HL-60 (cell line): Measurements from ENCODE around the gene STXBP5.

Source experiments
- DNase-seq, 2 experiments: peaks; one replicate each; pipeline ENCODE4 v3.0.0-alpha.2; 2010 to 2020; ENCODE audit warnings: low read depth in 1 of 2, low spot score in 1 of 2
- H3K27ac ChIP-seq: fragments of 250-450 bp; sonication (Bioruptor Pico); replicated peaks from 2 replicates; pipeline ENCODE4 v1.5.1; 2020; ENCODE audit warnings: mild to moderate bottlenecking, moderate library complexity
- H3K27me3 ChIP-seq: fragments of 250-450 bp; sonication (Bioruptor Pico); 2 replicates; pipeline ENCODE4 v1.5.1; 2021; ENCODE audit warnings: mild to moderate bottlenecking, moderate library complexity; ENCODE audit not compliant: insufficient read depth, poor library complexity, severe bottlenecking
- H3K4me3 ChIP-seq: replicated peaks from 2 replicates; pipeline ENCODE4 v1.5.1; 2011; ENCODE audit warnings: mild to moderate bottlenecking, control low read depth, low read length; ENCODE audit not compliant: insufficient read depth
- GABPA ChIP-seq: IDR thresholded peaks from 2 replicates; pipeline ENCODE4 v1.6.1; 2012; ENCODE audit warnings: low read depth
- POLR2AphosphoS5 ChIP-seq: IDR thresholded peaks from 2 replicates; pipeline ENCODE4 v1.6.1; 2012; ENCODE audit warnings: low read depth
- SPI1 ChIP-seq: IDR thresholded peaks from 2 replicates; pipeline ENCODE4 v1.6.1; 2012; ENCODE audit warnings: low read depth, mild to moderate bottlenecking, borderline replicate concordance
- TF ChIP-seq, protein P1 (sequence below): IDR thresholded peaks from 2 replicates; pipeline ENCODE4 v1.6.1; 2012; ENCODE audit warnings: low read depth; ENCODE audit not compliant: insufficient replicate concordance
- TF ChIP-seq, protein P2 (sequence below): IDR thresholded peaks from one replicate; pipeline ENCODE4 v1.5.1; 2011; ENCODE audit warnings: low read length, control low read depth, inconsistent platforms; ENCODE audit not compliant: insufficient read depth

The STXBP5 gene

DNA sequence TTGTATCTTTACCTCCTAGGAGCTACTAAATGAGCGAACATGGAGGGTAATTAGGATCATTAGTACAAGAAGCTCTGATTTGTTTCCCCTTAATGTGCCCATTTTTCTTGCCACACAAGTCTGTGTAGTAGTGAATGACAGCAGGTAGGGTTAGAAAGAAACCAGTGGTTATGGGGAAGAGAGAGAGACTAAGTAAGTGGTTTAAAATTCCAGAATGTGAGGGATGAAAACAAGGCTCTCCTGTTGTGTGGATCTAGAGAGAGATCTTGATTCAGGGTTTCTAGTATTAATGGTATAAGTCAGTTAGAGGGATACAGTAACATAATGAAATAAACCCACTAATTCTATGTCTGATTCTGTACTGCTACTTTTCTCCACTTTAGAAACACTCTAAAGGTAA lies 22.7 kb downstream of the STXBP5 start:
- H3K27ac ChIP-seq, result no peak overlapping the region
- H3K27me3 ChIP-seq, result no peaks in the 10 kb centered on the region
- no peak for DNase-seq
- TF ChIP-seq GABPA, result no peak
- TF ChIP-seq SPI1, result no peak
- TF ChIP-seq POLR2AphosphoS5, result no peak
- TF ChIP-seq, protein P1, sequence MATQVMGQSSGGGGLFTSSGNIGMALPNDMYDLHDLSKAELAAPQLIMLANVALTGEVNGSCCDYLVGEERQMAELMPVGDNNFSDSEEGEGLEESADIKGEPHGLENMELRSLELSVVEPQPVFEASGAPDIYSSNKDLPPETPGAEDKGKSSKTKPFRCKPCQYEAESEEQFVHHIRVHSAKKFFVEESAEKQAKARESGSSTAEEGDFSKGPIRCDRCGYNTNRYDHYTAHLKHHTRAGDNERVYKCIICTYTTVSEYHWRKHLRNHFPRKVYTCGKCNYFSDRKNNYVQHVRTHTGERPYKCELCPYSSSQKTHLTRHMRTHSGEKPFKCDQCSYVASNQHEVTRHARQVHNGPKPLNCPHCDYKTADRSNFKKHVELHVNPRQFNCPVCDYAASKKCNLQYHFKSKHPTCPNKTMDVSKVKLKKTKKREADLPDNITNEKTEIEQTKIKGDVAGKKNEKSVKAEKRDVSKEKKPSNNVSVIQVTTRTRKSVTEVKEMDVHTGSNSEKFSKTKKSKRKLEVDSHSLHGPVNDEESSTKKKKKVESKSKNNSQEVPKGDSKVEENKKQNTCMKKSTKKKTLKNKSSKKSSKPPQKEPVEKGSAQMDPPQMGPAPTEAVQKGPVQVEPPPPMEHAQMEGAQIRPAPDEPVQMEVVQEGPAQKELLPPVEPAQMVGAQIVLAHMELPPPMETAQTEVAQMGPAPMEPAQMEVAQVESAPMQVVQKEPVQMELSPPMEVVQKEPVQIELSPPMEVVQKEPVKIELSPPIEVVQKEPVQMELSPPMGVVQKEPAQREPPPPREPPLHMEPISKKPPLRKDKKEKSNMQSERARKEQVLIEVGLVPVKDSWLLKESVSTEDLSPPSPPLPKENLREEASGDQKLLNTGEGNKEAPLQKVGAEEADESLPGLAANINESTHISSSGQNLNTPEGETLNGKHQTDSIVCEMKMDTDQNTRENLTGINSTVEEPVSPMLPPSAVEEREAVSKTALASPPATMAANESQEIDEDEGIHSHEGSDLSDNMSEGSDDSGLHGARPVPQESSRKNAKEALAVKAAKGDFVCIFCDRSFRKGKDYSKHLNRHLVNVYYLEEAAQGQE, result no peak
- TF ChIP-seq, protein P2, sequence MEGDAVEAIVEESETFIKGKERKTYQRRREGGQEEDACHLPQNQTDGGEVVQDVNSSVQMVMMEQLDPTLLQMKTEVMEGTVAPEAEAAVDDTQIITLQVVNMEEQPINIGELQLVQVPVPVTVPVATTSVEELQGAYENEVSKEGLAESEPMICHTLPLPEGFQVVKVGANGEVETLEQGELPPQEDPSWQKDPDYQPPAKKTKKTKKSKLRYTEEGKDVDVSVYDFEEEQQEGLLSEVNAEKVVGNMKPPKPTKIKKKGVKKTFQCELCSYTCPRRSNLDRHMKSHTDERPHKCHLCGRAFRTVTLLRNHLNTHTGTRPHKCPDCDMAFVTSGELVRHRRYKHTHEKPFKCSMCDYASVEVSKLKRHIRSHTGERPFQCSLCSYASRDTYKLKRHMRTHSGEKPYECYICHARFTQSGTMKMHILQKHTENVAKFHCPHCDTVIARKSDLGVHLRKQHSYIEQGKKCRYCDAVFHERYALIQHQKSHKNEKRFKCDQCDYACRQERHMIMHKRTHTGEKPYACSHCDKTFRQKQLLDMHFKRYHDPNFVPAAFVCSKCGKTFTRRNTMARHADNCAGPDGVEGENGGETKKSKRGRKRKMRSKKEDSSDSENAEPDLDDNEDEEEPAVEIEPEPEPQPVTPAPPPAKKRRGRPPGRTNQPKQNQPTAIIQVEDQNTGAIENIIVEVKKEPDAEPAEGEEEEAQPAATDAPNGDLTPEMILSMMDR, result no peak
- no peak overlapping the region for H3K4me3 ChIP-seq

DNA sequence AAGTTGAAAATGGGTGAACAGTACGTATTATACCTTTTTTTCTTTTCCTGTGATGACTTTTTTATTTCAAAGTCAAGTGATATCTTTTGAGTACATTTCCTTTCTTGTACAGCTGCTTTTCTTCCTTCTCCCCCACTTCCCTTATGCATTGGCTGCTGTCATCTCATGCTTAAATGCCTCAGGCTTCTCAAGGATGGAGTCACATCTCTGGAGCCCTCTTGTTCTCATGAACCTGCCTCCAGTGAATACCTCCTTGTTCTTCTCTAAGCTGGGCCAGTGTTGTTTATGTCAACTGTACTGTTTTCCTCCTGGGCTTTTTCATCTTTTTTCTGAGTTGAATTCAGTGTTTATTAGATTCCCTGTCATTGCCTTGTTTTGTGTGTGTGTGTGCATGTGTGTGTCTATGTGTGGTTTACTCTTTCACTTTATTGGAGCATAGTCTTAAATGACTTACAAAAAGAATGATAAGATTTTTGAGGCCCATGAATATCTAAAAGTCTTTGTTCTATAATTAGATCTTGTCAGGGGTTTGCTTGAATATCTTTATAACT lies 23.6 kb downstream of the STXBP5 start:
- TF ChIP-seq, protein P2, result no peak
- TF ChIP-seq GABPA, result no peak
- TF ChIP-seq SPI1, result no peak
- TF ChIP-seq, protein P1, result no peak
- no peak for TF ChIP-seq POLR2AphosphoS5

DNA sequence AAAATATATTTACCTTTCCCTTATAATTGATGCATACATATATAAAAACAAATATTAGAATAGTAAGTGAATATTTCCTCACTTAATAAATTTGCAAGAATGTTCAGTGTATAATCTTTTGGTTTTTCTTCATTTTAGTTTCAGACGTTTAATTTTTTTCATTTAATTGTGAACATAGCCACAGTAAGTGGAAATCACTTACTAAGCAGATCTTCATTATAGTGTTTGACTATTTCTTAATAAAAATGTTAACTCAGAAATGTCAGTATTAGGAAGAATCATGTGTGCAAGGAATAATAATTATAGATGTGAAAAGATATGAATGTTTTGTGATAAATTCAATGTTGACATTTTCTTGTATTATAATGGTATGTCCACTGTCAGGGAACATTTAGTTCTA lies 27.4 kb downstream of the STXBP5 start:
- Histone ChIP-seq H3K27me3 (no peaks in the 10 kb centered on the region), H3K27ac (no peak overlapping the region), H3K4me3 (no peak overlapping the region)
- no peak for DNase-seq
- TF ChIP-seq GABPA (no peak), SPI1 (no peak), POLR2AphosphoS5 (no peak)
- TF ChIP-seq, protein P1, result no peak
- TF ChIP-seq, protein P2, result no peak

More for the DNA sequence above, 23.6 kb downstream of the STXBP5 start:
- Histone ChIP-seq H3K27ac (no peak overlapping the region), H3K4me3 (no peak overlapping the region), H3K27me3 (no peaks in the 10 kb centered on the region)
- DNase-seq, result no peak
